ENCODE results near the gene MBD3.

DNA sequence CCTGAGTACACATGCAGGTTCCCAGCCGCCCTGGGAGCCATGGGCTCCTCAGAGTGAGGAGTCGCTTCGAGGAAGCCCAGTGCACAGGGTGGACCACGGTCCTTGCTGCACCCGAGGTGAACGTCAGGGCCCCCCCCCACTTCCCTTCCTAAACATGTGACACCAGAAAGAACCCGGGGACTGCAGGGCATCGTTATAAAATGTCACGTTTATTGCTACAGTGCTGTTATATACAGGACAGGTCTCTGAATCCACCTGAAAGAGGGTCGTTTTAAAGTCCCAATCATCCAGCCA lies 16.4 kb upstream of the MBD3 start:
- TF ChIP-seq POLR2A (IDR thresholded peaks at IDR 0.05), result no peak
- TF ChIP-seq, protein P1, sequence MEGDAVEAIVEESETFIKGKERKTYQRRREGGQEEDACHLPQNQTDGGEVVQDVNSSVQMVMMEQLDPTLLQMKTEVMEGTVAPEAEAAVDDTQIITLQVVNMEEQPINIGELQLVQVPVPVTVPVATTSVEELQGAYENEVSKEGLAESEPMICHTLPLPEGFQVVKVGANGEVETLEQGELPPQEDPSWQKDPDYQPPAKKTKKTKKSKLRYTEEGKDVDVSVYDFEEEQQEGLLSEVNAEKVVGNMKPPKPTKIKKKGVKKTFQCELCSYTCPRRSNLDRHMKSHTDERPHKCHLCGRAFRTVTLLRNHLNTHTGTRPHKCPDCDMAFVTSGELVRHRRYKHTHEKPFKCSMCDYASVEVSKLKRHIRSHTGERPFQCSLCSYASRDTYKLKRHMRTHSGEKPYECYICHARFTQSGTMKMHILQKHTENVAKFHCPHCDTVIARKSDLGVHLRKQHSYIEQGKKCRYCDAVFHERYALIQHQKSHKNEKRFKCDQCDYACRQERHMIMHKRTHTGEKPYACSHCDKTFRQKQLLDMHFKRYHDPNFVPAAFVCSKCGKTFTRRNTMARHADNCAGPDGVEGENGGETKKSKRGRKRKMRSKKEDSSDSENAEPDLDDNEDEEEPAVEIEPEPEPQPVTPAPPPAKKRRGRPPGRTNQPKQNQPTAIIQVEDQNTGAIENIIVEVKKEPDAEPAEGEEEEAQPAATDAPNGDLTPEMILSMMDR (IDR thresholded peaks at IDR 0.05), result no peak

Measured in uterus (tissue), 2 donors.